Measurements from ENCODE around the gene KL.

DNA sequence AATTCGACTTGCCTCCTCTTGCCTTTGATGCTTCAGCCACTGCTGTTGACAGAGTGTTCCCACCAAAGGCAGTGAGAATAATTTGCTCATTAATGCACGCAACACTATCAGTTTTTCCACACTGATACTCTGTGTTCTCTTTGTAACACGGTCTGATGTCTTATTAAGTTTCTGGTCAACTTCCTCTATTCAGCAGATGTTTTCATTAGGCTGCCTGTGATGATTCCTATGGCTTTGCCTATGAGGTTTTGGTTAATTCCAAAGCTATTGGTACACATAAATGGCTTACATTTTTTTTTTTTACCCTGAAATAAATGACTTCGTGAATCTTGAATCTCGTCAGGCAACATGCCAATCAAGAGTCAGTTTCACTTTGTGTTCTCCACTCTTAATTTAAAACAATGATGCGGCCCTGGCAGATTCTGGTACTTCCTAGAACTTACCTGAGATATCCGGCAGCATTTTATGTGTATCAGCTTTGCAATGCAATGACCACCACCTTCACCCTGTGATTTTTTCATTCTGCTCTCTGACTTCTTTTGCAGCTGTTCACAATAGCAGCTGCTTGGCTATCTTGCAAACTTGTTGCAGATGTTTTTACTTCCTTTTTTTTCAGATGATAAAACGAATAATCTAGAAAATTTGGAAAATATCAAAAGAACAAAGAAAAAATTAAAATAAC, 27.5 kb upstream of the KL start:
- TF ChIP-seq CTCF (IDR thresholded peaks at IDR 0.05) (no peak), EP300 (IDR thresholded peaks at IDR 0.05) (no peak), ESRRA (IDR thresholded peaks at IDR 0.05; ENCODE audit: borderline replicate concordance, low read length) (no peak), SMC3 (IDR thresholded peaks at IDR 0.05) (no peak), POLR2A (IDR thresholded peaks at IDR 0.05; ENCODE audit: low read length) (no peak), CBX2 (IDR thresholded peaks at IDR 0.05; ENCODE audit: borderline replicate concordance, low read depth) (no peak), NR3C1 (IDR thresholded peaks at IDR 0.05) (no peak), CEBPB (IDR thresholded peaks at IDR 0.05) (no peak), HOXB13 (CRISPR knock-in tag; IDR thresholded peaks at IDR 0.05; ENCODE audit: low read depth) (no peak)
- TF ChIP-seq, protein P1, sequence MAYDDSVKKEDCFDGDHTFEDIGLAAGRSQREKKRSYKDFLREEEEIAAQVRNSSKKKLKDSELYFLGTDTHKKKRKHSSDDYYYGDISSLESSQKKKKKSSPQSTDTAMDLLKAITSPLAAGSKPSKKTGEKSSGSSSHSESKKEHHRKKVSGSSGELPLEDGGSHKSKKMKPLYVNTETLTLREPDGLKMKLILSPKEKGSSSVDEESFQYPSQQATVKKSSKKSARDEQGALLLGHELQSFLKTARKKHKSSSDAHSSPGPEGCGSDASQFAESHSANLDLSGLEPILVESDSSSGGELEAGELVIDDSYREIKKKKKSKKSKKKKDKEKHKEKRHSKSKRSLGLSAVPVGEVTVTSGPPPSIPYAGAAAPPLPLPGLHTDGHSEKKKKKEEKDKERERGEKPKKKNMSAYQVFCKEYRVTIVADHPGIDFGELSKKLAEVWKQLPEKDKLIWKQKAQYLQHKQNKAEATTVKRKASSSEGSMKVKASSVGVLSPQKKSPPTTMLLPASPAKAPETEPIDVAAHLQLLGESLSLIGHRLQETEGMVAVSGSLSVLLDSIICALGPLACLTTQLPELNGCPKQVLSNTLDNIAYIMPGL (CRISPR knock-in tag; IDR thresholded peaks at IDR 0.05; ENCODE audit: borderline replicate concordance) = no peak
- TF ChIP-seq, protein P2, sequence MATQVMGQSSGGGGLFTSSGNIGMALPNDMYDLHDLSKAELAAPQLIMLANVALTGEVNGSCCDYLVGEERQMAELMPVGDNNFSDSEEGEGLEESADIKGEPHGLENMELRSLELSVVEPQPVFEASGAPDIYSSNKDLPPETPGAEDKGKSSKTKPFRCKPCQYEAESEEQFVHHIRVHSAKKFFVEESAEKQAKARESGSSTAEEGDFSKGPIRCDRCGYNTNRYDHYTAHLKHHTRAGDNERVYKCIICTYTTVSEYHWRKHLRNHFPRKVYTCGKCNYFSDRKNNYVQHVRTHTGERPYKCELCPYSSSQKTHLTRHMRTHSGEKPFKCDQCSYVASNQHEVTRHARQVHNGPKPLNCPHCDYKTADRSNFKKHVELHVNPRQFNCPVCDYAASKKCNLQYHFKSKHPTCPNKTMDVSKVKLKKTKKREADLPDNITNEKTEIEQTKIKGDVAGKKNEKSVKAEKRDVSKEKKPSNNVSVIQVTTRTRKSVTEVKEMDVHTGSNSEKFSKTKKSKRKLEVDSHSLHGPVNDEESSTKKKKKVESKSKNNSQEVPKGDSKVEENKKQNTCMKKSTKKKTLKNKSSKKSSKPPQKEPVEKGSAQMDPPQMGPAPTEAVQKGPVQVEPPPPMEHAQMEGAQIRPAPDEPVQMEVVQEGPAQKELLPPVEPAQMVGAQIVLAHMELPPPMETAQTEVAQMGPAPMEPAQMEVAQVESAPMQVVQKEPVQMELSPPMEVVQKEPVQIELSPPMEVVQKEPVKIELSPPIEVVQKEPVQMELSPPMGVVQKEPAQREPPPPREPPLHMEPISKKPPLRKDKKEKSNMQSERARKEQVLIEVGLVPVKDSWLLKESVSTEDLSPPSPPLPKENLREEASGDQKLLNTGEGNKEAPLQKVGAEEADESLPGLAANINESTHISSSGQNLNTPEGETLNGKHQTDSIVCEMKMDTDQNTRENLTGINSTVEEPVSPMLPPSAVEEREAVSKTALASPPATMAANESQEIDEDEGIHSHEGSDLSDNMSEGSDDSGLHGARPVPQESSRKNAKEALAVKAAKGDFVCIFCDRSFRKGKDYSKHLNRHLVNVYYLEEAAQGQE (IDR thresholded peaks at IDR 0.05) = no peak
- TF ChIP-seq, protein P3, sequence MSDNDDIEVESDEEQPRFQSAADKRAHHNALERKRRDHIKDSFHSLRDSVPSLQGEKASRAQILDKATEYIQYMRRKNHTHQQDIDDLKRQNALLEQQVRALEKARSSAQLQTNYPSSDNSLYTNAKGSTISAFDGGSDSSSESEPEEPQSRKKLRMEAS (IDR thresholded peaks at IDR 0.05) = no peak
- TF ChIP-seq, protein P4, sequence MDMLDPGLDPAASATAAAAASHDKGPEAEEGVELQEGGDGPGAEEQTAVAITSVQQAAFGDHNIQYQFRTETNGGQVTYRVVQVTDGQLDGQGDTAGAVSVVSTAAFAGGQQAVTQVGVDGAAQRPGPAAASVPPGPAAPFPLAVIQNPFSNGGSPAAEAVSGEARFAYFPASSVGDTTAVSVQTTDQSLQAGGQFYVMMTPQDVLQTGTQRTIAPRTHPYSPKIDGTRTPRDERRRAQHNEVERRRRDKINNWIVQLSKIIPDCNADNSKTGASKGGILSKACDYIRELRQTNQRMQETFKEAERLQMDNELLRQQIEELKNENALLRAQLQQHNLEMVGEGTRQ (IDR thresholded peaks at IDR 0.05) = no peak

Measured in A549 (cell line).